GM12878 (cell line): ENCODE data around the gene IL1RAPL1.

Source experiments
- BHLHE40 ChIP-seq, 2 experiments: fragments of 450-650 bp in 1 of 2; IDR thresholded peaks; 2 replicates each; pipeline ENCODE4 v1.6.1; 2011 to 2017; ENCODE audit warnings: low read depth in 2 of 2, borderline replicate concordance in 1 of 2, improper control_type of control experiment in 1 of 2, low read length in 1 of 2, mild to moderate bottlenecking in 1 of 2
- CBFB ChIP-seq: IDR thresholded peaks from 2 replicates; pipeline ENCODE4 v1.6.1; 2016; ENCODE audit warnings: antibody characterized with exemption, low read depth
- ETV6 ChIP-seq, 2 experiments: fragments of 450-650 bp in 1 of 2; IDR thresholded peaks in 1 of 2; conservative IDR thresholded peaks in 1 of 2; 2 replicates each; pipeline ENCODE4 v1.6.1; 2014; ENCODE audit warnings: antibody characterized with exemption in 1 of 2, borderline replicate concordance in 1 of 2, low read depth in 1 of 2, mild to moderate bottlenecking in 1 of 2, moderate library complexity in 1 of 2
- EZH2 ChIP-seq: IDR thresholded peaks from 2 replicates; pipeline ENCODE4 v1.6.1; 2012; ENCODE audit warnings: low read depth, mild to moderate bottlenecking, control low read depth, inconsistent platforms, low read length, borderline replicate concordance; ENCODE audit not compliant: control insufficient read depth
- FOXM1 ChIP-seq: IDR thresholded peaks from 2 replicates; pipeline ENCODE4 v1.6.1; 2012; ENCODE audit warnings: low read depth, mild to moderate bottlenecking, inconsistent platforms, low read length, moderate library complexity
- NR2C1 ChIP-seq: fragments of 450-650 bp; IDR thresholded peaks from 2 replicates; pipeline ENCODE4 v1.6.1; 2017; ENCODE audit warnings: antibody characterized with exemption, mild to moderate bottlenecking, moderate library complexity
- POLR2A ChIP-seq: IDR thresholded peaks from 2 replicates; pipeline ENCODE4 v1.6.1; 2011; ENCODE audit warnings: low read depth, mild to moderate bottlenecking, low read length
- RFX5 ChIP-seq: IDR thresholded peaks from 2 replicates; pipeline ENCODE4 v1.6.1; 2011; ENCODE audit warnings: low read depth, low read length, improper control_type of control experiment
- TF ChIP-seq, protein P1 (sequence below): IDR thresholded peaks from 2 replicates; pipeline ENCODE4 v1.6.1; 2011; ENCODE audit warnings: low read depth, mild to moderate bottlenecking, low read length, moderate library complexity, borderline replicate concordance; ENCODE audit errors: extremely low read depth
- TF ChIP-seq, protein P2 (sequence below): IDR thresholded peaks from 2 replicates; pipeline ENCODE4 v1.6.1; 2012; ENCODE audit warnings: low read length, inconsistent platforms
- TF ChIP-seq, protein P3 (sequence below): fragments of 150-350 bp; IDR thresholded peaks from 2 replicates; pipeline ENCODE4 v1.6.1; 2014; ENCODE audit warnings: mild to moderate bottlenecking, low read depth, low read length

DNA sequence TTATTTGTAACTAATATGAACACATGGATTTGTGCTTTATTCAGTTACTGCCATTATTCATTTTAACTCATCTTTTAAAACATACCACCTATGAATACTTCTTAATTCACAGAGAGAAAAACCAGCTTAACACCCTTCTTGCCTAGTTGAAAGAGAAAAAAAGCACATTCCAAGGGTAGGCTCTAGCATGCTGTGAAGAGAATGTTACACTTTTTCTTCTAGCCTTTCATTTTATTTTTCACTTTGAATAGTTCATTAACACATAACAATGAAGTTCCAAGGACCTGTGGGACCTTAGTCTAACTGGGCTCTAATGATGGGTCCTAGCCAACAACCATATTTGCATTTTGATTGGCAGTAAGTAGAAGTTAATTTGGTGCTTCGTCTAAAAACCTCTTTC, 1348.2 kb downstream of the IL1RAPL1 start:
- TF ChIP-seq RFX5 (no peak), EZH2 (no peak), NR2C1 (no peak), FOXM1 (no peak), BHLHE40 (IDR thresholded peaks at IDR 0.05; ENCODE audit: borderline replicate concordance in 1 of 2, low read depth in 2 of 2, low read length in 1 of 2) (no peak), POLR2A (no peak), ETV6 (conservative IDR thresholded peaks at IDR 0.05 in 1 of 2, IDR thresholded peaks at IDR 0.05 in 1 of 2; ENCODE audit: borderline replicate concordance in 1 of 2, low read depth in 1 of 2) (no peak), CBFB (no peak)
- TF ChIP-seq, protein P1, sequence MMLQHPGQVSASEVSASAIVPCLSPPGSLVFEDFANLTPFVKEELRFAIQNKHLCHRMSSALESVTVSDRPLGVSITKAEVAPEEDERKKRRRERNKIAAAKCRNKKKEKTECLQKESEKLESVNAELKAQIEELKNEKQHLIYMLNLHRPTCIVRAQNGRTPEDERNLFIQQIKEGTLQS = no peak
- TF ChIP-seq, protein P2, sequence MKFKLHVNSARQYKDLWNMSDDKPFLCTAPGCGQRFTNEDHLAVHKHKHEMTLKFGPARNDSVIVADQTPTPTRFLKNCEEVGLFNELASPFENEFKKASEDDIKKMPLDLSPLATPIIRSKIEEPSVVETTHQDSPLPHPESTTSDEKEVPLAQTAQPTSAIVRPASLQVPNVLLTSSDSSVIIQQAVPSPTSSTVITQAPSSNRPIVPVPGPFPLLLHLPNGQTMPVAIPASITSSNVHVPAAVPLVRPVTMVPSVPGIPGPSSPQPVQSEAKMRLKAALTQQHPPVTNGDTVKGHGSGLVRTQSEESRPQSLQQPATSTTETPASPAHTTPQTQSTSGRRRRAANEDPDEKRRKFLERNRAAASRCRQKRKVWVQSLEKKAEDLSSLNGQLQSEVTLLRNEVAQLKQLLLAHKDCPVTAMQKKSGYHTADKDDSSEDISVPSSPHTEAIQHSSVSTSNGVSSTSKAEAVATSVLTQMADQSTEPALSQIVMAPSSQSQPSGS = no peak
- TF ChIP-seq, protein P3, sequence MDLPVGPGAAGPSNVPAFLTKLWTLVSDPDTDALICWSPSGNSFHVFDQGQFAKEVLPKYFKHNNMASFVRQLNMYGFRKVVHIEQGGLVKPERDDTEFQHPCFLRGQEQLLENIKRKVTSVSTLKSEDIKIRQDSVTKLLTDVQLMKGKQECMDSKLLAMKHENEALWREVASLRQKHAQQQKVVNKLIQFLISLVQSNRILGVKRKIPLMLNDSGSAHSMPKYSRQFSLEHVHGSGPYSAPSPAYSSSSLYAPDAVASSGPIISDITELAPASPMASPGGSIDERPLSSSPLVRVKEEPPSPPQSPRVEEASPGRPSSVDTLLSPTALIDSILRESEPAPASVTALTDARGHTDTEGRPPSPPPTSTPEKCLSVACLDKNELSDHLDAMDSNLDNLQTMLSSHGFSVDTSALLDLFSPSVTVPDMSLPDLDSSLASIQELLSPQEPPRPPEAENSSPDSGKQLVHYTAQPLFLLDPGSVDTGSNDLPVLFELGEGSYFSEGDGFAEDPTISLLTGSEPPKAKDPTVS = no peak
